ENCODE results near the gene RHEBL1.

The RHEBL1 gene

GRCh38 chr12:49038291-49038955 is 31.4 kb downstream of the RHEBL1 start:
- DNase-seq (ENCODE audit: low read depth) = no peak
- in situ Hi-C loops (cut with HindIII; ENCODE audit: low sequenced_read_pairs) = no loop called here
- no peak overlapping the region for H3K4me3 ChIP-seq (ENCODE audit: low read depth, low read length)
- TF ChIP-seq, protein P1, sequence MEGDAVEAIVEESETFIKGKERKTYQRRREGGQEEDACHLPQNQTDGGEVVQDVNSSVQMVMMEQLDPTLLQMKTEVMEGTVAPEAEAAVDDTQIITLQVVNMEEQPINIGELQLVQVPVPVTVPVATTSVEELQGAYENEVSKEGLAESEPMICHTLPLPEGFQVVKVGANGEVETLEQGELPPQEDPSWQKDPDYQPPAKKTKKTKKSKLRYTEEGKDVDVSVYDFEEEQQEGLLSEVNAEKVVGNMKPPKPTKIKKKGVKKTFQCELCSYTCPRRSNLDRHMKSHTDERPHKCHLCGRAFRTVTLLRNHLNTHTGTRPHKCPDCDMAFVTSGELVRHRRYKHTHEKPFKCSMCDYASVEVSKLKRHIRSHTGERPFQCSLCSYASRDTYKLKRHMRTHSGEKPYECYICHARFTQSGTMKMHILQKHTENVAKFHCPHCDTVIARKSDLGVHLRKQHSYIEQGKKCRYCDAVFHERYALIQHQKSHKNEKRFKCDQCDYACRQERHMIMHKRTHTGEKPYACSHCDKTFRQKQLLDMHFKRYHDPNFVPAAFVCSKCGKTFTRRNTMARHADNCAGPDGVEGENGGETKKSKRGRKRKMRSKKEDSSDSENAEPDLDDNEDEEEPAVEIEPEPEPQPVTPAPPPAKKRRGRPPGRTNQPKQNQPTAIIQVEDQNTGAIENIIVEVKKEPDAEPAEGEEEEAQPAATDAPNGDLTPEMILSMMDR (IDR thresholded peaks at IDR 0.05; ENCODE audit: low read depth, low read length, missing control alignments) = no peak

DNA sequence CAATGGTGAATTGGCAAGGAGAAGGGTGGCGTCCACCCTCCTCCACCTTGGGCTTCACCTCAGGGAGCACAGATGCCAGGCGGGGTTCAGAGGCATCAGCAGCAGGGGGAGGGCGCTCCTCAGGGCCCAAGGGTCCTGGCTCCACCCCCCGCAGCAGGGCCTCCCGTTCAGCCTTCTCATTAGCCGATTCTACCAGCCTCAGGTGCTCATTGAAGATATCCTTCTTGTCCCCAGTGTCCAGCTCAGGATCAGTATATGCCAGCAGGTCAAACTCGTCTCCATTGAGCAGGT is 31.9 kb downstream of the RHEBL1 start:
- TF ChIP-seq, protein P1 (IDR thresholded peaks at IDR 0.05; ENCODE audit: low read depth, low read length, missing control alignments) = no peak
- DNase-seq (ENCODE audit: low read depth) = no peak
- in situ Hi-C loops (cut with HindIII; ENCODE audit: low sequenced_read_pairs) = no loop called here
- H3K4me3 ChIP-seq (ENCODE audit: low read depth, low read length) = no peak overlapping the region

DNA sequence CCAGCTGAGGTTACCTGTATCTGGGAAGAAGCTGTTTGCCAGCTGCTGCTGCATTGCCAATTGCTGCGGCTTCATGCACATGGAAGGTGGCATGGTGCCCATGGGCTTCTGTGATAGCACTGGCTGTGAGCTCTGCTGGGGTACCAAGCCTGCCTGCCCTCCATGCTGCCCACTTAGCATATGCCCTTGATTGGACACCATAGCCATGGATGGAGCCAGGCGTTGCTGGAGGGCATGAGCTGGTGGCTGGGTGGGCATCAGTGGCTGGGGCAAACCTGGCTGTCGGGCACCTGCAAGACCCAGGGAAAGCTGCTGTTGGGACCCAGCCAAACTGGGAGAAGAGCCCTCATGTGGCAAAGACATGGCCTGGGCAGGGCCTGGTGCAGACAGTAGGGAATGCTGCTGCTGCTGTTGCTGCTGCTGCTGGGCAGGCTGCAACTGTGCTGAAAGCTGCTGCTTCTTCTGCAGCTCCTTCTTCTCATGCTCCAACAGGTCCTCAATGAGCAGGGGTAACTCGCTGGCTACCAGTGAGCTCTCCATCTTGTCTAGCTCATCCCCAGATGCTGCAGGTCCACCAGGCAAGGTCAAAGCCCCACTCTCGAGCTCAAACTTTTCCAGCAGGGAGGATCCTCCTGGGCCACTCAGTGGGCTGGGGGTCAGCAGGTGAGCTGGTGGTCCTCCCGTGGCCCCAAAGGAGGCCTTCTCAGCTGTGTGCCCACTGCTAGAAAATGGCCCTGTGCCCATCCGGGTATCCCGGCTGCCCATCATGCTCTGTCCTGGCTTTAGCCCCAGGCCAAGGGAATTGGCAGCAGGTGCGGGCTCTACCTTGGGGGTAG is 32.5 kb downstream of the RHEBL1 start:
- in situ Hi-C loops (cut with HindIII; ENCODE audit: low sequenced_read_pairs) = no loop called here
- TF ChIP-seq, protein P1 (IDR thresholded peaks at IDR 0.05; ENCODE audit: low read depth, low read length, missing control alignments) = no peak
- DNase-seq (ENCODE audit: low read depth) = no peak
- no peak overlapping the region for H3K4me3 ChIP-seq (ENCODE audit: low read depth, low read length)

DNA sequence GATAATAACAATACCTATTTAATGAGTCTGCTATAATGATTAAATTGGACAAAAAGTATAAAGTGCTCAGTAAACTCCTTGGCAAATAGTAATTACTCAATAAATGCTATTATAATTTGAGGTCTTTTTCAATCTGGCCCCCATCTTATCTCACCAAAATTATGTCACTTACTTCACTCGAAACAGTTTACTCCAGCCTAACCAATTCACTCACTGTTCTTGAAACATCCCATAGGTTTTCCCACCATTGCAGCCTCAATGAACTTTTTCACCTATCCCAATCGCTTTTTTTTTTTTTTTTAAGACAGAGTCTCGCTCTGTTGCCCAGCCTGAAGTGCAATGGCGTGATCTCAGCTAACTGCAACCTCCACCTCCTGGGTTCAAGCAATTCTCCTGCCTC is 33.8 kb downstream of the RHEBL1 start:
- no peak for DNase-seq (ENCODE audit: low read depth)

DNA sequence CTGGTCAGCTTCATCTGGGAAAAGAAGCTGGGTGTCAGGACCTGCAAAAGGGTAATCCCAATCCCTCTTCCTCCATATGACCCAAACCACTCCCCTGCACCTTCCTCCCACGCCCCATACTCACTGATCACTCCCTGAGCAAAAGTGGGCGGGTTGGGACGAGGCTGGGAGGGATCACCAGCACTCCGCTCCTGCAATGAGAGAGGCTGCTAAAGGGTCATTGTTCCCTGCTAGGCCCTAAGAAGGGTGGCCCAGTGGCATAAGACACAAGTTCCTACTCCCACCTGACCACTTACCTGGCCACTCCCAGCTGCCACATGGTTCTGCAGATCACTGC is 35.5 kb downstream of the RHEBL1 start:
- in situ Hi-C loops (cut with HindIII; ENCODE audit: low sequenced_read_pairs) = no loop called here

More for the DNA sequence above, 33.8 kb downstream of the RHEBL1 start:
- in situ Hi-C loops (cut with HindIII; ENCODE audit: low sequenced_read_pairs) = no loop called here
- TF ChIP-seq, protein P1 (IDR thresholded peaks at IDR 0.05; ENCODE audit: low read depth, low read length, missing control alignments) = no peak
- no peak overlapping the region for H3K4me3 ChIP-seq (ENCODE audit: low read depth, low read length)

GRCh38 chr12:49033611-49034285 is 36.0 kb downstream of the RHEBL1 start:
- no peak overlapping the region for H3K4me3 ChIP-seq (ENCODE audit: low read depth, low read length)
- in situ Hi-C loops (cut with HindIII; ENCODE audit: low sequenced_read_pairs) = no loop called here
- DNase-seq (ENCODE audit: low read depth) = no peak
- TF ChIP-seq, protein P1 (IDR thresholded peaks at IDR 0.05; ENCODE audit: low read depth, low read length, missing control alignments) = no peak

More for the DNA sequence above, 35.5 kb downstream of the RHEBL1 start:
- H3K4me3 ChIP-seq (ENCODE audit: low read depth, low read length) = no peak overlapping the region
- no peak for DNase-seq (ENCODE audit: low read depth)
- TF ChIP-seq, protein P1 (IDR thresholded peaks at IDR 0.05; ENCODE audit: low read depth, low read length, missing control alignments) = no peak

All from astrocyte of the cerebellum (primary cell).